GM12878 (cell line): ENCODE measurements around the gene AFF1. TPM values are rescaled to one million over a fixed set of nuclear protein-coding genes. Genes with fewer than 3 reads are reported as not detected.
A peak's percentile ranks its signal among the peaks of the same experiment; 100 is the strongest.

Experiments
- ATAC-seq: fragments of 200-7000 bp; cut with Tn5 transposase; 3 replicates; pipeline ENCODE4 v1.9.1; 2020; ENCODE audit warnings: mild to moderate bottlenecking, moderate library complexity
- BruUV-seq: library from RNA; stranded (reverse); fragments of 400-500 nt; replicated peaks from 2 replicates; lab custom pipeline; 2021; lab: Mats Ljungman, UMichigan
- CTCF ChIA-PET: fragments of 300-600 bp; sonication (Branson Sonifier 250); formaldehyde crosslinking; extraction: SDS; loops from one replicate; lab custom pipeline; 2021; ENCODE audit warnings: inconsistent platforms; lab: Yijun Ruan, JAX
- POLR2A ChIA-PET: fragments of 350-600 bp; formaldehyde crosslinking; extraction: SDS; loops from one replicate; lab custom pipeline; 2021; ENCODE audit warnings: inconsistent platforms; lab: Charles Lee
- RAD21 ChIA-PET: fragments of 300-600 bp; sonication (Branson Sonifier 250); formaldehyde crosslinking; loops from one replicate; lab custom pipeline; 2023; ENCODE audit warnings: antibody characterized with exemption; ENCODE audit not compliant: unreplicated experiment; lab: Charles Lee
- SMC1A ChIA-PET: fragments of 300-600 bp; sonication (Branson Sonifier 250); formaldehyde crosslinking; loops from one replicate; lab custom pipeline; 2023; ENCODE audit not compliant: unreplicated experiment, uncharacterized antibody; lab: Charles Lee
- DNase-seq: peaks from one replicate; pipeline ENCODE4 v3.0.0-alpha.2; 2011; ENCODE audit warnings: low read depth, low spot score
- FAIRE-seq: peaks from 3 replicates; lab custom pipeline; 2011; peaks lifted over from hg19 to GRCh38; lab: Jason Lieb, UNC
- H2AFZ ChIP-seq: 2 replicates; pipeline ENCODE4 v1.6.0; 2011; ENCODE audit warnings: low read depth, low read length, control low read depth; ENCODE audit not compliant: control insufficient read depth
- H3K27ac ChIP-seq: 2 replicates; pipeline ENCODE4 v1.5.1; 2011; ENCODE audit warnings: control low read depth; ENCODE audit not compliant: control insufficient read depth, insufficient read depth
- H3K27me3 ChIP-seq, 2 experiments: replicated peaks in 1 of 2; 2 replicates each; pipeline versions ENCODE4 v1.6.0 to v1.6.1; 2011; ENCODE audit warnings: low read length in 1 of 2; ENCODE audit not compliant: control insufficient read depth in 2 of 2, insufficient read depth in 2 of 2
- H3K36me3 ChIP-seq, 2 experiments: 2 replicates each; pipeline ENCODE4 v1.5.1; 2011; ENCODE audit warnings: low read length in 1 of 2; ENCODE audit not compliant: control insufficient read depth in 2 of 2, insufficient read depth in 2 of 2
- H3K4me1 ChIP-seq: 2 replicates; pipeline ENCODE4 v1.6.1; 2011; ENCODE audit warnings: mild to moderate bottlenecking, low read length, moderate library complexity, mixed read lengths; ENCODE audit not compliant: control insufficient read depth, insufficient read depth
- H3K4me2 ChIP-seq: 2 replicates; pipeline ENCODE4 v1.6.0; 2011; ENCODE audit warnings: control low read depth; ENCODE audit not compliant: control insufficient read depth, insufficient read depth
- H3K4me3 ChIP-seq: fragments of 200-600 bp; sonication (generic); 2 replicates; pipeline ENCODE4 v1.5.1; 2016
- H3K79me2 ChIP-seq: 2 replicates; pipeline ENCODE4 v1.6.0; 2011; ENCODE audit warnings: low read length; ENCODE audit not compliant: control insufficient read depth, insufficient read depth
- H3K9ac ChIP-seq: 2 replicates; pipeline ENCODE4 v1.8.0; 2011; ENCODE audit warnings: low read length, control low read depth, mixed read lengths; ENCODE audit not compliant: control insufficient read depth, insufficient read depth
- H3K9me3 ChIP-seq: replicated peaks from 3 replicates; pipeline ENCODE4 v1.5.1; 2011; ENCODE audit warnings: mild to moderate bottlenecking, low read length; ENCODE audit not compliant: control insufficient read depth, insufficient read depth
- H4K20me1 ChIP-seq: 2 replicates; pipeline ENCODE4 v1.6.0; 2011; ENCODE audit not compliant: control insufficient read depth, insufficient read depth
- BACH1 ChIP-seq: fragments of 450-650 bp; IDR thresholded peaks from 2 replicates; pipeline ENCODE4 v1.6.1; 2017; ENCODE audit warnings: mild to moderate bottlenecking, borderline replicate concordance
- CEBPZ ChIP-seq: fragments of 150-350 bp; IDR thresholded peaks from 2 replicates; pipeline ENCODE4 v1.6.1; 2016; ENCODE audit warnings: low read depth, low read length
- CHD1 ChIP-seq: IDR thresholded peaks from 2 replicates; pipeline ENCODE4 v1.6.1; 2012; ENCODE audit warnings: low read depth, low read length, improper control_type of control experiment
- CHD2 ChIP-seq: IDR thresholded peaks from 2 replicates; pipeline ENCODE4 v1.6.1; 2011; ENCODE audit warnings: low read depth, low read length, improper control_type of control experiment, borderline replicate concordance
- CHD4 ChIP-seq: fragments of 200-600 bp; sonication (generic); IDR thresholded peaks from 2 replicates; pipeline ENCODE4 v1.6.1; 2016; ENCODE audit warnings: mild to moderate bottlenecking
- EZH2 ChIP-seq: IDR thresholded peaks from 2 replicates; pipeline ENCODE4 v1.6.1; 2012; ENCODE audit warnings: low read depth, mild to moderate bottlenecking, control low read depth, inconsistent platforms, low read length, borderline replicate concordance; ENCODE audit not compliant: control insufficient read depth
- KAT2A ChIP-seq: conservative IDR thresholded peaks from 2 replicates; pipeline ENCODE4 v1.6.1; 2011; ENCODE audit warnings: low read depth, low read length; ENCODE audit not compliant: control insufficient read depth
- KDM1A ChIP-seq: fragments of 200-600 bp; sonication (generic); IDR thresholded peaks from 2 replicates; pipeline ENCODE4 v1.6.1; 2016; ENCODE audit warnings: borderline replicate concordance
- NBN ChIP-seq: fragments of 450-650 bp; IDR thresholded peaks from 2 replicates; pipeline ENCODE4 v1.6.1; 2016
- NFYA ChIP-seq: IDR thresholded peaks from 2 replicates; pipeline ENCODE4 v1.6.1; 2011; ENCODE audit warnings: low read depth, mild to moderate bottlenecking, low read length, improper control_type of control experiment, borderline replicate concordance
- NR2C1 ChIP-seq: fragments of 450-650 bp; IDR thresholded peaks from 2 replicates; pipeline ENCODE4 v1.6.1; 2017; ENCODE audit warnings: antibody characterized with exemption, mild to moderate bottlenecking, moderate library complexity
- POLR2A ChIP-seq: IDR thresholded peaks from 2 replicates; pipeline ENCODE4 v1.6.1; 2011; ENCODE audit warnings: low read depth, mild to moderate bottlenecking, low read length
- POLR2AphosphoS5 ChIP-seq: IDR thresholded peaks from 2 replicates; pipeline ENCODE4 v1.6.1; 2011; ENCODE audit warnings: mild to moderate bottlenecking, low read length, inconsistent platforms
- RAD21 ChIP-seq: IDR thresholded peaks from 2 replicates; pipeline ENCODE4 v1.6.1; 2011; ENCODE audit warnings: mild to moderate bottlenecking, low read depth, low read length, moderate library complexity; ENCODE audit not compliant: insufficient read depth
- REST ChIP-seq: IDR thresholded peaks from 2 replicates; pipeline ENCODE4 v1.6.1; 2012; ENCODE audit warnings: mild to moderate bottlenecking, low read depth, low read length
- RUNX3 ChIP-seq: IDR thresholded peaks from 2 replicates; pipeline ENCODE4 v1.6.1; 2012; ENCODE audit warnings: low read length, inconsistent platforms
- SIX5 ChIP-seq: IDR thresholded peaks from 2 replicates; pipeline ENCODE4 v1.6.1; 2011; ENCODE audit warnings: mild to moderate bottlenecking, low read depth, low read length, moderate library complexity; ENCODE audit not compliant: severe bottlenecking
- YBX1 ChIP-seq: fragments of 450-650 bp; IDR thresholded peaks from 2 replicates; pipeline ENCODE4 v1.6.1; 2016; ENCODE audit warnings: antibody characterized with exemption
- ZNF217 ChIP-seq: fragments of 450-650 bp; IDR thresholded peaks from 2 replicates; pipeline ENCODE4 v1.6.1; 2017; ENCODE audit warnings: antibody characterized with exemption, mild to moderate bottlenecking
- ZNF24 ChIP-seq: fragments of 450-650 bp; IDR thresholded peaks from 2 replicates; pipeline ENCODE4 v1.6.1; 2017; ENCODE audit warnings: antibody characterized with exemption, mild to moderate bottlenecking
- ZNF274 ChIP-seq: IDR thresholded peaks from one replicate; pipeline ENCODE4 v1.8.0; 2011; ENCODE audit not compliant: insufficient read length, insufficient read depth
- WGBS: methylation state at CpG from one replicate; pipeline ENCODE4 v1.1.6; 2016; ENCODE audit warnings: low lambda C conversion rate; ENCODE audit not compliant: insufficient replicate concordance, insufficient coverage; ENCODE audit errors: missing lambda C conversion rate; 5-methylcytosine and 5-hydroxymethylcytosine counted together
- in situ Hi-C: fragments of 300-500 bp; cut with MboI; formaldehyde crosslinking; loops from 9 replicates; pipeline ENCODE4 v1.14.3; 2018; ENCODE audit warnings: mixed read lengths
- intact Hi-C: fragments of 100-400 bp; cut with micrococcal nuclease; formaldehyde crosslinking; loops from one replicate; pipeline ENCODE4 v1.14.2; 2022; ENCODE audit not compliant: unreplicated experiment
- polyA plus RNA-seq, 11 experiments: library from polyadenylated mRNA; depleted of rRNA in 4 of 11; unstranded in 6 of 11; stranded (reverse) in 5 of 11; fragments of >200 nt; fragmentation: Nextera tagmentation in 4 of 11; fragmentation: Illumina TruSeq in 1 of 11; extraction: Ambion mirVana in 4 of 11; extraction: Trizol in 1 of 11; gene quantifications; 1 replicate in 1 of 11; 2 replicates in 10 of 11; pipeline versions ENCODE4 v1.2.1 to v1.2.3, GENCODE V29; 2011 to 2016; ENCODE audit warnings: inconsistent platforms in 2 of 11, missing spikeins in 2 of 11, low read depth in 1 of 11
- total RNA-seq, 4 experiments: library from RNA; depleted of rRNA in 3 of 4; stranded (reverse); fragments of >200 nt in 3 of 4; fragmentation: Illumina TruSeq in 1 of 4; extraction: Trizol in 1 of 4; gene quantifications; 2 replicates each; pipeline versions ENCODE4 v1.2.1 to v1.2.3, GENCODE V29; 2013 to 2021

The AFF1 gene
- total and polyA plus RNA-seq, 10 of the 15 experiments (the other 5 are each of a cell fraction or from before 2014, with no cell fraction given), result 3.5 to 56.1 (median 21.5) TPM

- H3K79me2 ChIP-seq, result peaks cover 91% of the 10 kb centered on the region
- H3K36me3 ChIP-seq, result peaks cover 0 to 6% of the 10 kb centered on the region in 2 experiments; a peak in 1 of 4 replicates
- ChIA-PET SMC1A (interaction anchor here (0.6 to 12.8 kb wide), 20 partner anchors 8 to 479 kb away, joined by 3 to 268 read pairs (median 5); partner anchors contain the start of gene AFF1), CTCF (interaction anchor here (0.6 to 10.2 kb wide), 7 partner anchors 9 to 93 kb away, joined by 3 to 70 read pairs (median 7); partner anchors contain the start of gene AFF1), POLR2A (interaction anchor here (0.6 to 6.9 kb wide), 13 partner anchors 8 to 98 kb away, joined by 3 to 123 read pairs (median 6); partner anchors contain the start of gene AFF1), RAD21 (interaction anchor here (1.0 to 11.5 kb wide), 14 partner anchors 12 to 98 kb away, joined by 3 to 267 read pairs (median 14); partner anchors contain the start of gene AFF1)
- 2% methylated on average over 9 of the region's 9 CpGs for WGBS
- H3K9me3 ChIP-seq, result no peaks in the 10 kb centered on the region
- peak overlapping the region; percentile 78 for H3K4me3 ChIP-seq
- intact Hi-C loops, result loop anchor here (1.0 to 10.0 kb wide), 9 partner anchors 20 to 512 kb away; partner anchors contain the start of gene KLHL8
- H2AFZ ChIP-seq, result peak overlapping the region; percentile 25; the same call in 1 of the 2 replicates
- H3K4me1 ChIP-seq, result peaks cover 17% of the 10 kb centered on the region
- H3K27ac ChIP-seq, result peak overlapping the region; percentile 93
- in situ Hi-C loops, result loop anchor here (5.0 kb wide), 1 partner anchor 64 kb away; no protein-coding TSS in a partner anchor
- no peaks in the 10 kb centered on the region for H3K27me3 ChIP-seq
- H3K9ac ChIP-seq, result peak overlapping the region; percentile 88
- peak; percentile 60; the same call in 2 of the 3 replicates for ATAC-seq
- DNase-seq, result no peak
- H3K4me2 ChIP-seq, result peak overlapping the region; percentile 93
- no peaks in the 10 kb centered on the region for H4K20me1 ChIP-seq
- FAIRE-seq, result no peak
- TSS peak; percentile 97 for BruUV-seq
- TF ChIP-seq POLR2A, result no peak
- TF ChIP-seq CEBPZ, result no peak
- TF ChIP-seq KAT2A, result no peak
- TF ChIP-seq ZNF217, result no peak
- TF ChIP-seq ZNF24, result no peak
- no peak for TF ChIP-seq REST
- TF ChIP-seq EZH2, result no peak
- no peak for TF ChIP-seq POLR2AphosphoS5
- no peak for TF ChIP-seq CHD1
- peak; percentile 42 for TF ChIP-seq RUNX3
- TF ChIP-seq SIX5, result no peak
- 0 out of 2 replicates have a peak, but pooled peaks have one; percentile 11 for TF ChIP-seq CHD2
- no peak for TF ChIP-seq BACH1
- no peak for TF ChIP-seq YBX1
- no peak for TF ChIP-seq CHD4
- TF ChIP-seq RAD21, result peak; percentile 43
- no peak for TF ChIP-seq NFYA
- TF ChIP-seq ZNF274, result no peak
- TF ChIP-seq NBN, result no peak
- no peak for TF ChIP-seq KDM1A
- no peak; the same call in 1 of the 2 replicates for TF ChIP-seq NR2C1
These were observed 71.5 kb downstream of the AFF1 start for GRCh38 chr4:87006426-87006675.
